GM18520 (cell line): ENCODE results near the gene TM4SF1.

Source experiments
- ATAC-seq: cut with Tn5 transposase; IDR thresholded peaks from one replicate; pipeline ENCODE4 v1.9.1; 2021; ENCODE audit not compliant: unreplicated experiment

Gene TM4SF1

DNA sequence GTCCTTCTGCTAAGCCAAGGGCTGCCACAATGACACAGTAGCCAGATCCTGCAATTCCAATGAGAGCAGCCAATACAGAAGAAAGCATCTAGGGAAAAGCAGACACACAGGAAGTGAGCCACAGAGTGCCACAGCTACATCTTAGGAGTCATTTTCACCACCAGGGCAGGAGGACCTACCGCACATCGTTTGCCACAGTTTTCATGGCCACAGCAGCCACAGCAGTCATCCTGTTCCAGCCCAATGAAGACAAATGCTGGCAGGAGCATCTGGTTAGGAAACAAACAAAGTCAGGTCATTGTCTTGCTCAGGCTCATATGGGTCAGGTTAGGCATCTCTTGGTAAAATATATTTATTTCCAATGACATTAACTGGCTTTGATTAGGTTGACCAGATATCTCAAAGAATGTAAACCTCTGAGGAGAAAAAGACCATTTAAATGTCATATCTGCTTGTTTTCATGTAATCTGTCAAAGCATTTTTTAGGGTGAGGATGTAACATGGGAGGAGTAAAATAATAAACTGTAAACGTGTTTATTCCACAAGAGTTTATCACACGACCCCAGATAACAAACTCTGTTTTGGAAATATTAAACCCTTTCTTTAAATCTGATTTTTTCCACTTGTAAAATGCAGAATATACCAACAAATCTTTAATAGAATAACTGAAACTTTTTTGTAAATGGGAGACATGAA, 1.8 kb downstream of the TM4SF1 start:
- ATAC-seq = no peak

DNA sequence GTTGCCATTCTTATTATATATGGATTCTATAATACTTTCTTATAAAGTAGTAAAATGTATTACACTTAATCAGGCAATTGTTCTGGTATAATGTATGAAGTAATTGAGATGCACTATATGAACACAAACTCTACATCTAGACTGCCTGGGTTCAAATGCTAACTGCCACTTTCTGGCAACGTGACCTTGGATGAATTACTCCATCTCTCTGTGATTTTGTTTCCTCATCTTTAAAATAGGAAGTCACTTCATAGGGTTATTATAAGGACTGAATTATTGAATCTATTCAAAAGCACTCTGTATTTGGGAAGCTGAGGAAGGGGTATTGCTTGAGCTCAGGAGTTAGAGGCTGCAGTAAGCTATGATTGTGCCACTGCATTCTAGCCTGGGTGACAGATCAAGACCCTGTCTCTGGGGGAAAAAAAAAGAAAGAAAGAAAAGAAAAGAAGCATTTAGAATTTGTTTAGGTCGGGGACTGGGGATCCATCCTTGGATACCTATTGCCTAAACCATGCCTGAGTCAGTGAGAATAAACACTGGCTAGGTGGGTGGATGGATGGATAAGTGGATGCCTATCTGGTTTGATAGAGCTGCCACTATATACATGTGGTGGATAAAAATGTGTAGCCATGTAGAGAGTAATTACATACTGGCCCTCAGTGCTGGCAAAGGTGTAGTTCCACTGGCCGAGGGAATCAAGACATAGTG, 2.5 kb downstream of the TM4SF1 start:
- ATAC-seq = no peak

DNA sequence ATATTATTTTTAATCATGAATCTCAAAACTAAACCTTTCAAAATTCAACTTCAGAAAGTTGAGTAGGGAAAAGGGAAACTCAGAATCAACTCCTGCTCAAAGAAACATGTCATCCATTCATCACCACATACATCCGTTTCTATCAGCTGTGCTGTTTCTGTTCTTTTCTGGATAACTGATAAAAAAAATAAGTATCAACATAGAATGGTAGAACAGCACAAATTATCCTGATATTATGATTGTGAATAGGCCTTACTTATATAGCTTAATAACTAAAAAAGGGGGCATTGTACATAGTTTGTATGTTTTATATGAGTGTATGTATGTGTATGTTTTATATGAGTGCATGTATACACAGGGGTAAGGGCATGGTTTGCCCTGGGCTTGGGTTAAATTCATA, 3.1 kb downstream of the TM4SF1 start:
- ATAC-seq = no peak

DNA sequence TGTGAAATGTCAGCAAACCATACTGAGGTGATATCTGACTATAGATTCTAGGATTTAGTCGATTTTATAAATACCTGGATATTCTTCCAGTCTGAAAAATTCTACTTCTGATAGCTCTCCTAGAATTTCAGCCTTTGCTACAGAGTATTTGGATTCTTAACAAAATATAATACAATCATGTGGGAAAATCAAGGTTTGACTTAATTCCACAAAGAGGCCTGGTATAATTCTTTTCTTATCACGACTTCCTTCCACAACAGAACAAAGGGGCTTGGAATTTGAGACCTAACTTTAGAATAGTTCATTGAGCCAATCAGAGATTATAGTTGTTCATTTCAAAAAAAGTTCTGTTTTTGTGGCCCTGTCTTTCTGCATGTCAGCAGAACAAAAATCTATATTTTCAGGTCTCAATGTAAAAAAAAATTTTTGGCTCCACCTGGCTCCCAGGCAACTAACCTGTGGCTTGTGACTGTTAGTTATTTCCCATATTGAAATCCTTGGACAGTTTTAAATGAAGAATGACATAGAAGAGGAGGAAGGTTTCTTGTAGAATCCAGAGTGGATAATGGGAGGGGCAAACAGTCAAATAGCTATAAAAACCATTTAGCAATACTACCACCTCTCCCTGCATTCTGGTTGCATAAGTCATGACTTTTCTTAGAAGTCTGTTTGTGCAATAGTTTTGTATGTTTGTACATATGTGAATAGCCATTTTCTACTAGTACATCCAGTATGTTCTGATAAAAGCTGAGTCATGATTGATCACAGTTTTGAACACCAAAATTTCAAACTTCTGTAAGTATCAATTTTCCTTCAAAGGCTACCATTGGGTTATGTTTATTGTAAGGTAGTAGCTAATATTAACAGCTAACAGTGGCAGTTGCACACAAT, 4.0 kb downstream of the TM4SF1 start:
- no peak for ATAC-seq

DNA sequence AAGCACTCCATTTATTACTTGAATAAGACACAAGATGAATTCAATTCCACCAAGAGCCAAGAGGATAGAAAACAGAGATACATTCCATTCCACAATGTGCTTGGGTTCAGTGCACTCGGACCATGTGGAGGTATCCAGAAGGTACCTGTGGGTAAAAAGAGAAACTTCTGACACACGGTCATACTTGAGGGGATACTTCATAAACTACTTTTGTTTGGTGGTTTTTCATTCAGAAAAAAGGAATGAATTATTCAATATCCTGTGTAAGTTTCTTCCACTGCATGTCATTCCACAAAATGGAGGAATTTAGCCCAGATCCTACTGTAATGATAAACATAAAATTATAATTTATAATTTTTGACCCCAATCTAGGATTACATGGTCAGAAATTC, 5.7 kb downstream of the TM4SF1 start:
- no peak for ATAC-seq

DNA sequence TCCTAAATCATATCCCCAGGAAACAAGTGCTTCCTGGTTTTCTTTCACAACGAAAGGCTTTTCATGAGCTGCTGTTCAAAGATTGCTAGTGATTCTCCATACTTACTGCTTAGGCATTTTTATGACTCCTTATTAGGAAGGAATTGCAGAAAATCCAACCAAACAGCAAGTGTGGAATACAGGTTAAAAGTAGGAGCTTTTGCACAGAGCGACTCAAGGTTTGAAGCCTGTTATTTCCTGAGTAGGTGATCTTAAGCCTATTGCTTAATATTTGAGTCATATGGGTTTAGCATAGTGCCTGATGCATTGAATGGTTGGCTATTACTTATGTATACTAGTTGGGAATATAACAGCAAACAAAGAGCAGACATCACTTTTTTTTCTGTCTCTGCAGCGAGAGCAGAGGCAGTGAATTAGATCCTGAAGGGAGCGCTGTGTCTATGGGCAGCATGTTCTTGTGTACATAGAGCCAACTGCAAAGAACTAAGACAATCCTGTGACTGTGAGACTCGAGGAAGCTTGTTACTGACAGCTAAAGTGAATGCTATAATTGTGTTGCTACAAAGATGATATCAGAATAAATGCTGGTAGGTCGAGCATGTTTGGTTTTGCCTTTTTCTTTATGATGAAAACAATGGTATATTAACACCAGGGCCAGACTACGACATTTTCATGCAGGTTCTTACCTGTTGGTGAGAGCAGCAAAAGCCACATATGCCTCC, 6.3 kb downstream of the TM4SF1 start:
- no peak for ATAC-seq

DNA sequence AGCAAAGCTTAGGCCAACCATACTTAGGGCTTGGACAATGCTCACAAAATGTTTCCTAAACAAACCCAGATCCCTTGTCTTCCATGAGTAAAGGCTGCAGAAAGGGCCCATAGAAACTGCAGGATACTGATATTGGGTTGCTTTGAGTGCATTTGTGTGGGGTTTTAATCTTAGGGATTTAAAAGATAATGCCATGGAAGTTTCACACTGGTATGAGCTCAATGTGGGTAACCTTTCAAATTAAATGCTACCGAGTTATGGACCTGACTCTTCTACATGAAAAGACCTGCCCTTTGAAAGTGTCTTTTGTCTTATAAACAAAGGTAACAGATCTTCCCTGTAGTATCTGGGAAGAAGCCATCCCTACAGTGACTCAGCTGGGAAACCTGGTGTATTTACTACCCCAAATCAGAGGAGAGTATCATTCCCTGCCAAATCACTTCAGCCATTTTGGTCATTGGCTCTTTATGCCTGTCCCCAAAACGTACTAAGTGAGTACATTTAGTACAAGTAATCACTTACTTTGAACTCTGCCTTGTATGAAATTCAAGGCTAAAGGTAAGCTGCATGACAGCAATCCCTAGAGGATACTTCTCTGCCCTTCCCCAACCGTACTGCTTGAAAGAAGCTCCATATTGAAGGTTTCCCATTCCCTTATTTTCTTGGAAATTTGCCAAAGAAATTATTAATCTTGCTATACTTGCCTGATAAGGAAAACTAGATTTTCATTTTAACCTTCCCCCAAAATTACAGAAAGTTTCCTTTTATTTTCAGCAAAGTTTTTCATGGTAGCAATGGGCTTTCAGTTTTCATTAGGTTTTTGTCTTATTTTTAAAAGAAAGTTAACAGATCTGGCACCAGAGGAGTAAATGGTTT, 7.2 kb downstream of the TM4SF1 start:
- ATAC-seq = no peak

DNA sequence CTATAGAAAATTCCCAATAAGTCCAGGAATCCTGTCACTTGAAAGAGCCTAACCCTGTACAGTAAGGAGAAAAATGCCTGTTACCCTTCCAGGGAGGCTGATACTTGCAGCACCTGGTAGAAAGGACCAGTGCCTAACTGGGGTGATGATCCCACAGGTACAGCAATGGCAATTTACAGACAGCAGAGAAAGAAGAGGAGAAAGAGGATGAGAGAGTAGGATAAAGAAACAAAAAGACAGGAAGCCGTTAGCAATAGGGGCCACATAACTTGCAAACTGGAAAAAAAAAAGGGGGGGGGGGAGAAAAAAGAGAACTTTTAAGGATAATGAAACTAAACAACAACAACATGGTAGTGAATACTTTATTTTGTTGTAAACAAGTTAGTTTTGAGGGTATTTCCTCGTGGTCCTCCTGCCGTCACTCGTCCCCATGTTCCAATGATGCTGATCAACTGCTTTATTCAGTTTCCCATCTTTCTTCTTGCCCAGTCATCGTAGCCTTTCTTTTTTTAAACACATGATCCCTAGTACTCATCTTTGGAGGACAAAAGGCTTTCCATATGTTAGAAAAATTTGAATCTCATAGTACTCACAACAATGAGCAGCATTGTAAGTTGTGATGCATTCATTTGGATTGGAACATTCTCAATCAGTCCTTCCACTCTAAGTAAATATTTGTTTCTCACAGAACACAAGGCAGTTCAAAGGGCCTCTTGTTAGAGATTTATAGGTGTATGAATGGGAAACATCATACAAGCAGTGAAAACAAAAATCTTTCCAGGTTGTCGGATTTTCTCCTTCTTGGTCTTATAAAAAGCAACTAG, 8.6 kb downstream of the TM4SF1 start:
- ATAC-seq = no peak

DNA sequence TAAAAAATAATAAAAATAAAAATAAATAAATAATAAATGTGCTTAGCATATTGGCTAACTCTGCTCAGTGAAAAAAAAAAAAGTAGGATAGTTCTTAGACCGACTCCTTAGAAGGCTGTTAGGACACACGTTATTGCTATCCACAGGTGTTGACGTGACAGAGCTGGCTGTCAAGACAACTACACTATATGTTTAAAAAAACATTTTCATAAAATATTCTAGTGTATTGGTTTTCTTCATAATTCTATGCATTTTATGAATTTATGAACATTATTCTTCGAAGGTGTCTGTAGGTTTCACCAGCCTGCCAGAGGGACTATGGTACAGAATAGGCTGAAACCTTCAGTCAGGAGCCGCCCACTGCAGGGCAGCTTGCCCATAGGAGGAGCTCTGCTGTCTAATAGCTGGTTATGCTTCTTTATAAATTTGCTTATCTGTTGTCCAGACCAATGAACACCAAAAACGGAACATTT, 9.2 kb downstream of the TM4SF1 start:
- no peak for ATAC-seq

DNA sequence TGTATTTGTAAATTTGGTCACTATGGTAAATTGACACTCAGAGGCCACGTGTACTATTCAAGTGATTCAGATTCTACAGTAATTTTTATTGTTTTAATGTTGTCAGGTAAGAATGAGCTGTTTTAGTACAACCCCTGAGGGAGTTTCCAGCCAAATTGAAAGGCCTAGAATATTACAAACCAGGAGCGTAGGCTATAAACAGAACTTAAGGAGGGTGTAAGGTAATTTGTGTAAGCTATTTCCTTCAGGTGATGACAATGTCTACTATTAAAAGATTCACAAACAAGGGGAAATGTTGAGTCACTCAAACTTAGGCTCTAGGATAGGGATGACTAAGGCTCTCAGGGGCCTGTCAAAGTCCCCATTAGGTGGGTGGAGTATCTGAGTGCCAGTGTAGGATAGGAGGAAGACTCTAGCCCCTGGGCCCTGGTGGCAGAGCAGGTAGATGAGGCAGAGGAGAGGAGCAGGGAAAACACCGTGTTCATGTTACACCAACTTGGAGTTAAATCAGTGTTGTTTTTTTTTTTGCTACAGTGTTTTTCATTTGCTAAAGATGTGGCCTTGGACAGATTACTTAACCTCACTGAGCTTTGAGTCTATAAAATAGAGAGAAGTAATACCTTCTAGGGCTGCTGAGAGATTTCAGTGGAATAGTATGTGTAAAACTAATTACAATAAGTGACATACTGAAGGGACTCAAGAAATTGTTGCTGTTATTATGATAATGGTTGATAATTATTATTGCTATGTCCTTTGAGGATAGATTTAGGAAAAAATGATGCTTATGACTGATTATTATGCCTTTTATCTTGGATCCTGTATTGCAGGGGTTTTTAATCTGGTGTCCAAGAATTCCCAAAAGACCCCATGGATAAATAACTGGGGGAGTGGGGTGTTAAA, 10.3 kb downstream of the TM4SF1 start:
- ATAC-seq = no peak

DNA sequence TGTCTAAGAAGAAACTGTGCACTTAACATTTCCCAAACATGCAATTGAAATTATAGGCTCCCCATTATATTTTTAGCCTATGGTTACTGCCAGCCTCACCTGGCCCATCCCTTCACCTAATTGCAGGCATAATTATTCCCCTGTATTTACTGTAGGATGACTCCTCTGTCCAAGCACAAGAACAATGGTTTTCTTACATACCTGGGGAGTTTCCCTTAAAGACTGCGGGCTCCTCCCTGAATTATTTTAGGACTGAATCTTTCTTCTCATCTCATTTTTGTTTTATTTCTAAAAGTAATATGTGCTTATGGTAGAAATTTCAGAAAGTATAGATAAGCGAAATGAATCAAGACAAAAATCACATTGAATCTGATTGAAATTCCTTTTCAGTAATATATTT, 11.4 kb downstream of the TM4SF1 start:
- no peak for ATAC-seq

DNA sequence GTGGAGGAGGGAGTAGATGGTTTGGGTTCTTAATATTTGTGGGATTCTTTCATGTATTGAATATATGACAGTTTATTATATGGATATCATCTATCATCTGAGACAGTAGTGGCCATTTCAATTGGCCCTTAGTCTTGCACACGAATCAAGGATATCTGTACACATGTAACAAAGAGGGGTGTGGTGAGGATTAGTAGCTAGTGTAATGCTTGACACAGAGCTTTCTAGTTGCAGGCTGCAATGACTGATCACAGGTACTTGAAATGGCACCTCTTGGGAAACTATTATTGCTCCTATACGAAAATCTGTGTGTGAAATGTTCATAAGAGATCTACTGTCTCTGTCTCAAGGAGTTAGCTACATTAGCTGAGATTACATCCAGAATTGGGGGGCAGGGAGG, 12.8 kb downstream of the TM4SF1 start:
- ATAC-seq = no peak

DNA sequence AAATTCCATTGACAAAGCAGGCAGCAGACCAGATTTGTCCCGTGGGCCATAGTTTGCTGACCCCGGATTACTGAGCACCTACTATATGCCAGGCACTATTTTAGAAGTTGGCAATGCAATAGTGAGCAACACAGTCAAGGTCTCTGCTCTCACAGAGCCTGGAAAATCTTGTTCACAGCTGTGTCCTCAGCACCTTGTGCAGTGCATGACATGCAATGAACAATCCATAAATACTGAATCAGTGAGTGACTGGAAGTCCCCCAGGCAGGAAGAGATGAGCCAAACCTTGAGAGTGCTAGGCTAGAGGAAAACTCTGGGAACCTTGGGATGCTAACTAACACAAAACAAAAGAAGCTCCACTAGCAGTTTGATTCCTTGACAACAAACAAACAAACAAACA, 14.4 kb downstream of the TM4SF1 start:
- no peak for ATAC-seq

DNA sequence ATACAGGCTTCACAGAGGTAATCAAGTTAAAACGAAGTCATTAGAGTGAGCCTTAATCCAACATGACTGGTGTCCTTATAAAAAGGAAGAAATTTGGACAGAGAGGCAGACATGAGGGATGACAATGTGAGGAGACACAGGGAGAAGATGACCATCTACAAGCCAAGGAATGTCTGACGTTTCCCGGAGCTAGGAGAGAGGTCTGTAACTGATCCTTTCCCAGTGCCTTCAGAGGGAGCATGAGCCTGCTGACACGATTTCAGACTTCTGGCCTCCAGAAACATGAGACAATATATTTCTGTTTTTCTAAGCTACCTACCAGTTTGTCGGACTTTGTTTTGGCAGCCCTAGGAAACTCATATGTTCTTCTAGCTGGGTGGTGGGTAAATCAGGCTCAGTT, 15.1 kb downstream of the TM4SF1 start:
- ATAC-seq = no peak

DNA sequence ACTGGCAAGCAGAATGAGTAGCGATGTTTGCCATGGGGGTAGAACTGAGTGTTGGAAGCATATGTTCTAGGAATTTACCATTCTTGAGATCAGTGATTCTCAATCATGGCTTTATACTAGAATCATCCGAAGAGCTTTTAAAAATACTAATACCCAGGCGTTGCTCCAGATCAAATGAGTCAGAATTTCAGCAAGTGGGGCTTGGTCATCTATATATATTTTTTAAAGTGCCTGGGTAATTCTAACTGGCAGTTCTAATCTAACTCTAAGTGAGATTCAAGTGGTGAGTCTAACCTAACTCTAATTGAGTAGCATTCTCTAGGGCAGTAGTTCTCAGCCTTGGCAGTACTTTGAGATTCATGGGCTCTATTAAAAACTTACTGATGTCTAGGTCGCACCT, 20.8 kb downstream of the TM4SF1 start:
- ATAC-seq = no peak

DNA sequence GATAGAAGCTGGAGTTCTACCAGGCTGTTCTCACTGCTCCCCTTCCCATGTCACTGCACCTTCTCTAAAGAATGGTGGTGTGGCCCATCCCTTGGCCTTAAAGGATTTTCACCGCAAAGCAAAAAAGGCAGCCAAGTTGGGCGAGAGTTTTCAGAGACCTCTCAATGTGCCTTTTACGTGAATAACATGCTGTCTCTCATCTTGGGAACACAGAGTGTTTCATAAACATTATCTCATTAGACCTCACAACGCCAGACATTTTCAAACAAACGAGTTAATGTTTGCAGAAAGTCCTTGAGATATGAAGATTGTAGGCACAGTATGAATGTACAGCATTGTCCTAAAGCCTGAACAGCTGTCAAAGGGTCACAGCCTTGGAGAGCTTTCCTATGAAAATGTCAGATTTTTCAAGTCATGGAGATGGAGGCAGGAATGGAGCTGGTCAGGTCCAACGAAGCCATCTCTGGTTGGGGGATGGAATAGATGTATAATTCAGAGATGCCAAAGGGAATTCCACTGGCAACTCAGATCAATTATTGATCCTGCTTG, 21.3 kb downstream of the TM4SF1 start:
- no peak for ATAC-seq

DNA sequence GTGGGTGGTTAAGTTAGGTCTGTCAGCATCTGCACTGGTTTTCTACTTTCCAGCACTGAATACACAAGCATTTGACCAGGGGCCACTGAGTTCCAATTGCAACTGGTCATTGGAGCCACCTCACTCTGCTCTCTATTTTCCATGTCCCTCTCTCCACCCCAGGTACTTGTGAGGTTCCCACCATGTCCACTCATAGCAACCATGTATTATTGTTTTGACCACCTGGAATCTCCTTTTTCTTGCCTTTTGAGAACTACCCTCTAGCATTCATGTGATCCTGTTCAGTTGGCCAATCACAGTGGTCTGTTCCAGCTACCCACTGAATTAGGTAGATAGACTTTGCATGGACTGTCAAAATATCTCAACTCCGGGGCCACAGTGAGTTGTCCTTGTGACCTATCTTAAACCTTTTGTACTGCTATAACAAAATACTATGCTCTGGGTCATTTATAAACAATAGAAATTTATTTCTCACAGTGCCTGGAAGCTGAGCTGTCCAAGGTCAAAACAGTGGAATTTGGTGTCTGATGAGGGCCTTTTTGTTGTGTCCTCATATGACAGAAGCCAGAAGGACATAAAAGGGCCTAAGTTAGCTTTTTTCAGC, 23.8 kb downstream of the TM4SF1 start:
- ATAC-seq = no peak

DNA sequence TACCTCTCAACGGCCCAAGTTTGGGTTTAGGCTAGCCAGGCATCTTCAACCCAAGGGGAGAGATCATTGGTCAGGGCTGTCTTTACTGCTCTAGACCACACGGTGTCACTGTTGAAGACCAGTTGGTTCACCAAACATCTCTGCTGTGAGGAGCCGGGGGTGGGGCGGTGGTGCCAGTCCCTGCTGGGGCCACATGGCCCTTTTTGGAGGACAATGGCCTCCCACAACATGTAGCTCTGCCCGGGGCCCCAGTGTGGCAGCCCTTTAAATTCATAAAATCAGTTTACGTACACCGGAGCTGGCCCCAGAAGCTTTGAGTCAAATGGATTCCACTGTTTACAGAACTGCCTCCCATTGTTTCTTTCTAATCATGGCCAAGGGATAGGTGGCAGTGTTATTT, 24.9 kb downstream of the TM4SF1 start:
- ATAC-seq = no peak
